ENCODE results near the gene AGPAT3. TPM values are rescaled to one million over a fixed set of nuclear protein-coding genes. Genes with fewer than 3 reads are reported as not detected.

Gene AGPAT3
- total RNA-seq, 1 experiment from 2014 or later, result 45.1 TPM

DNA sequence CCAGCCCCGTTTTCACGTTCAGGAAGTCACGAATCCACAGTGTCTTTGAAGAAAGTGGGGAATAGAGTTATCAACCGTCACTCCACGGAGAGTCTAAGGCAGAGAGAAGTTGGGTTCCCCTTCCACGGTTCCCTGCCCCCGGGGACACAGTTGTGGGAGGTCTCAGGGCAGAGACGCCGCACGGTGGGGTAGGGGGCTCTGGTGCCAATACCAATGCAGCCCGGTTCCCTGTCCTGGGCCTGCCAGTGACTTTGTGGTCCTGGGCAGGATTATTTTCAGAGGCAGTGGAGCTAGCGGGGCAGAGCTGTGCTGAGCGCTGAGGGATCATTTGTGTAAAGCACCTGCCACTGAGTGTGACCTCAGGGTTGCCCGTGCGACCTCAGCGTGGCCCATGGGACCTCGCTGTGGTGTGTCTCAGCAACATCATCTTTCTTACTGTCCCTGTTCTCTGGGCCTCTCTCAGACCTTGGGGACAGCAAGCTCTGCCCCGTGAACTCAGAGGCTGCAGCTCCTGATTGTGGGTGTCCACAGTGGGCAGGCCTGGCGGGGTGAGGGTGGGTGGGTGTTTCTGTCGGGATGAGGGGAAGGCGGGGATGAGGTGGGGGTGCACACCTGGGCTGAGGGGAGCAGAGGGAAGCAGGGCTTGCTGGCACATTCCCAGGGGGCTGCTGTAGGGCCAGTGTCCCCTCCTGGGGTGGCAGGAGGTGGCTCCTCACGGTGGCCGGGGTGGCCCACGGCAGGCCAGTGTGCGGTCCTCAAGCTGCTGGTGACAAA lies 65.2 kb downstream of the AGPAT3 start:
- no peak for DNase-seq
- H3K9me3 ChIP-seq, result no peaks in the 10 kb centered on the region
- H3K36me3 ChIP-seq, result peaks cover 38% of the 10 kb centered on the region
- H3K27me3 ChIP-seq, result no peaks in the 10 kb centered on the region
- no peak overlapping the region for H3K4me3 ChIP-seq

- Histone ChIP-seq H3K27me3 (no peaks in the 10 kb centered on the region), H3K9me3 (no peaks in the 10 kb centered on the region), H3K36me3 (peaks cover 33% of the 10 kb centered on the region), H3K4me3 (no peak overlapping the region)
- DNase-seq, result no peak
These were observed 65.9 kb downstream of the AGPAT3 start for GRCh38 chr21:43930848-43931375.

DNA sequence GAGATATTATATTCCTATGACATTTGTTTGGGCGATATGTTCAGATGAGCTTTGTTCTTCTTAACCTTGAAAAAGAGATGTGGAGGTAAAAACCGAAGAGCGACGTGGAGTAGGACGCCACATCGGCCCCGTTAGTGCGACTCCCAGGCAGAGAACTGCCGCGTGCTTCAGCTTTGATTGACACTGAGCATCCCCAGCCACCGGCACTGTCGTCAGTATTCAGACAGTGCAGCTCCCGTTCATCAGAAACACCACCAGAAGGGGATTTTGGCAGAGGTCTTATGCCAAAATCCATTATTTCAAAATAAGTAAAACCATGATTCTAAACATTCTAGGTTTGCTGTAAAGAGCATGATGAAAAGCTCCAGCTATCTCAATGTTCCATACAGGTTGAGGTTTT lies 66.5 kb downstream of the AGPAT3 start:
- H3K36me3 ChIP-seq, result peaks cover 36% of the 10 kb centered on the region
- H3K9me3 ChIP-seq, result no peaks in the 10 kb centered on the region

DNA sequence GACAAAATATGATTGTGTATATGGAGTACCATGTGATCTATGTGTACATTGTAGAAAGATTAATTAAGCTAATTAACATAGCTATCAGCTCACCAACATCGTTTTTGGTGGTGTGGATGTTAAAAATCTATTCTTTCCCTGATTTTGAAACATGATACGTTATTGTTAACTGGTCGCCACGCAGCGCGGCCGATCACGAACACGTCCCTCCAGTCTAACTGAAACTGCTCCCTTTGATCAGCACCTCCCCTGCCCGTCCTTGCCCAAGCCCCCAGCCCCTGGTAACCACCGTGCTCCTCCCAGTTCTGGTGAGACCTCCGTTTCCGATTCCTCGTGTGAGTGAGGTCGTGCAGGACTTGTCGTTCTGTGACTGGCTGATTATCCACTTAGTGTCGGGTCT lies 67.0 kb downstream of the AGPAT3 start:
- DNase-seq, result no peak
- no peaks in the 10 kb centered on the region for H3K27me3 ChIP-seq
- peaks cover 40% of the 10 kb centered on the region for H3K36me3 ChIP-seq
- no peak overlapping the region for H3K4me3 ChIP-seq
- no peaks in the 10 kb centered on the region for H3K9me3 ChIP-seq

More for the DNA sequence above, 66.5 kb downstream of the AGPAT3 start:
- no peaks in the 10 kb centered on the region for H3K27me3 ChIP-seq
- no peak for DNase-seq
- H3K4me3 ChIP-seq, result no peak overlapping the region

GRCh38 chr21:43933199-43933598 lies 68.2 kb downstream of the AGPAT3 start:
- no peak for DNase-seq
- no peaks in the 10 kb centered on the region for H3K9me3 ChIP-seq
- H3K4me3 ChIP-seq, result no peak overlapping the region
- no peaks in the 10 kb centered on the region for H3K27me3 ChIP-seq
- H3K36me3 ChIP-seq, result peaks cover 36% of the 10 kb centered on the region

DNA sequence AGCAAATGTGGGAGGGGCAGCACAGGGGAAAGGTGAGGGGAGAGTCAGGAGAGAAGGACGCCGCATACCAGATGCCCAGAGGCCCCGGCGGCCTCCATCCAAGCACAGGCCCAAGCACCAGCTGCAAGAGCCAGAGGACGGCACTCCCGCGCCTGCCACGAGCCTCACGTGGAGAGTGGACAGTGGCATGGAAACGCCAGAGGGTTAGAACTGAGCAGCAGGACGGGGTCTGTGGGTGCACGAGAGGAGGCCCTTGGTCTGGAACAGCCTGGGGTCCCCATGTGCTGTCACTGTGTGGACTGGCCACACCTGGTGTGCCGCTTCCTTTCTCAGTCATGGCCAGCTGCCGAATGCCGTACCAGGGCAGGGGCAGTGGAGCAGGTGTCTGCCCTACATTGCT lies 68.7 kb downstream of the AGPAT3 start:
- H3K27me3 ChIP-seq, result no peaks in the 10 kb centered on the region
- no peak for DNase-seq

GRCh38 chr21:43934116-43934515 lies 69.1 kb downstream of the AGPAT3 start:
- peaks cover 33% of the 10 kb centered on the region for H3K36me3 ChIP-seq
- H3K9me3 ChIP-seq, result no peaks in the 10 kb centered on the region
- no peak for DNase-seq
- H3K27me3 ChIP-seq, result no peaks in the 10 kb centered on the region
- H3K4me3 ChIP-seq, result no peak overlapping the region

More for the DNA sequence above, 68.7 kb downstream of the AGPAT3 start:
- Histone ChIP-seq H3K9me3 (no peaks in the 10 kb centered on the region), H3K4me3 (no peak overlapping the region), H3K36me3 (peaks cover 36% of the 10 kb centered on the region)

- peaks cover 34% of the 10 kb centered on the region for H3K36me3 ChIP-seq
- no peak for DNase-seq
These were observed 70.0 kb downstream of the AGPAT3 start for GRCh38 chr21:43934716-43935705.

GRCh38 chr21:43935711-43936110 lies 70.7 kb downstream of the AGPAT3 start:
- H3K4me3 ChIP-seq, result no peak overlapping the region
- H3K9me3 ChIP-seq, result no peaks in the 10 kb centered on the region
- H3K27me3 ChIP-seq, result no peaks in the 10 kb centered on the region
- no peak for DNase-seq
- H3K36me3 ChIP-seq, result peaks cover 35% of the 10 kb centered on the region

More at GRCh38 chr21:43934716-43935705, 70.0 kb downstream of the AGPAT3 start:
- Histone ChIP-seq H3K9me3 (no peaks in the 10 kb centered on the region), H3K4me3 (no peak overlapping the region), H3K27me3 (no peaks in the 10 kb centered on the region)

- Histone ChIP-seq H3K36me3 (peaks cover 40% of the 10 kb centered on the region), H3K9me3 (no peaks in the 10 kb centered on the region), H3K4me3 (no peak overlapping the region), H3K27me3 (no peaks in the 10 kb centered on the region)
- no peak for DNase-seq
These were observed 71.4 kb downstream of the AGPAT3 start for GRCh38 chr21:43936247-43936967.

DNA sequence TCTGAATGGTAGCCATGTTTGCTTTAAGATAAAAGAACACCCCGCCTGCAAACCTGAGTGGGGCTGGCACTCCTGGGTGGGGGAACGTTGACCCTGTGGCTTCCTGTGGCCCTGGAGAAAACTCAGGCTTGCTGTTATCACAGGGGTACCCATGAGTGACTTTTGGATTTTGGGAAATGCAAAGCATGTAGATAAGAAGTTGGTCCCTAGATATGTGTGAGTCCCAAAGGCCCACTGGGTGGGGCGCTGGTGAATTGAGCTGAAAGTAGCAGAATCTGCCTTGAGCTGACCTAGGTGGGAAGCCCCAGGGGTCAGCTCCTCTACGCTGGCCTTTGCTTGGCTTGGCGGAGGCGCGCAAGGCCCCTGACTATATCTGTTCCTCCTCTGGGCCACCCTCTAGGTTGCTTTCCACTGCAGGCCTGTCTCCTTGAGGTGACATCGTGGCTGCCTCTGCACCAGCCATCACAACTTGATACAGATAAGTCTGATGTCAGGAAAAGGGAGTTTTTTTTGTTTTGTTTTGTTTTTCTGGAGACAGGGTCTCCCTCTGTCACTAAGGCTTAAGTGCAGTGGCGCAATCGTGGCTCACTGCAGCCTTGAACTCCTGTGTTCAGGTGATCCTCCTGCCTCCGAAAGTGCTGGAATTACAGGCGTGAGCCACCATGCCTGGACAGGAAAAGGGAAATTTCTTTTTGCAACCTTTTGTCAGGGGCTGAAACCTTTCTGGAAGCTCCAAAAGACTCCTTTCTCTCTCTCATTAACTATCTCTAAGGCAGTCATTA lies 72.2 kb downstream of the AGPAT3 start:
- H3K27me3 ChIP-seq, result no peaks in the 10 kb centered on the region
- no peak for DNase-seq
- peaks cover 43% of the 10 kb centered on the region for H3K36me3 ChIP-seq
- H3K4me3 ChIP-seq, result no peak overlapping the region
- H3K9me3 ChIP-seq, result no peaks in the 10 kb centered on the region

- no peaks in the 10 kb centered on the region for H3K9me3 ChIP-seq
- H3K36me3 ChIP-seq, result peaks cover 43% of the 10 kb centered on the region
- no peaks in the 10 kb centered on the region for H3K27me3 ChIP-seq
- DNase-seq, result no peak
- no peak overlapping the region for H3K4me3 ChIP-seq
These were observed 72.9 kb downstream of the AGPAT3 start for GRCh38 chr21:43937891-43938309.

- DNase-seq, result peak; percentile 76
- Histone ChIP-seq H3K27me3 (no peaks in the 10 kb centered on the region), H3K9me3 (no peaks in the 10 kb centered on the region), H3K36me3 (peaks cover 37% of the 10 kb centered on the region), H3K4me3 (peak overlapping the region; percentile 20; the same call in 1 of the 2 replicates)
These were observed 73.9 kb downstream of the AGPAT3 start for GRCh38 chr21:43938751-43939442.

- peaks cover 31% of the 10 kb centered on the region for H3K36me3 ChIP-seq
- H3K4me3 ChIP-seq, result no peak overlapping the region
- no peak for DNase-seq
- no peaks in the 10 kb centered on the region for H3K9me3 ChIP-seq
- no peaks in the 10 kb centered on the region for H3K27me3 ChIP-seq
These were observed 74.7 kb downstream of the AGPAT3 start for GRCh38 chr21:43939443-43940328.

Data from MG63 (cell line).